Kidney epithelial cell (primary cell): ENCODE results near the gene CBX4. TPM values are rescaled to one million over a fixed set of nuclear protein-coding genes. Genes with fewer than 3 reads are reported as not detected.

ENCODE experiments used
- DNase-seq: peaks from one replicate; pipeline ENCODE4 v3.0.0-alpha.2; 2010; ENCODE audit warnings: low read depth
- H3K27me3 ChIP-seq: 2 replicates; pipeline ENCODE4 v1.6.0; 2011; ENCODE audit warnings: low read length; ENCODE audit not compliant: control insufficient read depth, insufficient read depth
- H3K36me3 ChIP-seq: 2 replicates; pipeline ENCODE4 v1.5.1; 2011; ENCODE audit warnings: low read length; ENCODE audit not compliant: control insufficient read depth, insufficient read depth
- H3K4me3 ChIP-seq: 2 replicates; pipeline ENCODE4 v1.5.1; 2011; ENCODE audit warnings: low read depth, mild to moderate bottlenecking, control low read depth, low read length
- total RNA-seq: library from RNA; depleted of rRNA; stranded (reverse); fragments of >200 nt; gene quantifications from 2 replicates; pipeline ENCODE4 v1.2.3, GENCODE V29; 2015
- TF ChIP-seq, protein P1 (sequence below): IDR thresholded peaks from 2 replicates; pipeline ENCODE4 v1.5.1; 2011; ENCODE audit warnings: mild to moderate bottlenecking, moderate library complexity, low read length, control low read depth, inconsistent platforms; ENCODE audit not compliant: insufficient read depth, poor library complexity, severe bottlenecking

Gene CBX4
- total RNA-seq, 1 donor from 2014 or later: 24.0 TPM

- no peaks in the 10 kb centered on the region for H3K27me3 ChIP-seq
- H3K4me3 ChIP-seq: no peak overlapping the region
- DNase-seq: no peak
- TF ChIP-seq, protein P1, sequence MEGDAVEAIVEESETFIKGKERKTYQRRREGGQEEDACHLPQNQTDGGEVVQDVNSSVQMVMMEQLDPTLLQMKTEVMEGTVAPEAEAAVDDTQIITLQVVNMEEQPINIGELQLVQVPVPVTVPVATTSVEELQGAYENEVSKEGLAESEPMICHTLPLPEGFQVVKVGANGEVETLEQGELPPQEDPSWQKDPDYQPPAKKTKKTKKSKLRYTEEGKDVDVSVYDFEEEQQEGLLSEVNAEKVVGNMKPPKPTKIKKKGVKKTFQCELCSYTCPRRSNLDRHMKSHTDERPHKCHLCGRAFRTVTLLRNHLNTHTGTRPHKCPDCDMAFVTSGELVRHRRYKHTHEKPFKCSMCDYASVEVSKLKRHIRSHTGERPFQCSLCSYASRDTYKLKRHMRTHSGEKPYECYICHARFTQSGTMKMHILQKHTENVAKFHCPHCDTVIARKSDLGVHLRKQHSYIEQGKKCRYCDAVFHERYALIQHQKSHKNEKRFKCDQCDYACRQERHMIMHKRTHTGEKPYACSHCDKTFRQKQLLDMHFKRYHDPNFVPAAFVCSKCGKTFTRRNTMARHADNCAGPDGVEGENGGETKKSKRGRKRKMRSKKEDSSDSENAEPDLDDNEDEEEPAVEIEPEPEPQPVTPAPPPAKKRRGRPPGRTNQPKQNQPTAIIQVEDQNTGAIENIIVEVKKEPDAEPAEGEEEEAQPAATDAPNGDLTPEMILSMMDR: no peak
- no peaks in the 10 kb centered on the region for H3K36me3 ChIP-seq
Observed at GRCh38 chr17:79877041-79877440, 37.8 kb upstream of the CBX4 start.

DNA sequence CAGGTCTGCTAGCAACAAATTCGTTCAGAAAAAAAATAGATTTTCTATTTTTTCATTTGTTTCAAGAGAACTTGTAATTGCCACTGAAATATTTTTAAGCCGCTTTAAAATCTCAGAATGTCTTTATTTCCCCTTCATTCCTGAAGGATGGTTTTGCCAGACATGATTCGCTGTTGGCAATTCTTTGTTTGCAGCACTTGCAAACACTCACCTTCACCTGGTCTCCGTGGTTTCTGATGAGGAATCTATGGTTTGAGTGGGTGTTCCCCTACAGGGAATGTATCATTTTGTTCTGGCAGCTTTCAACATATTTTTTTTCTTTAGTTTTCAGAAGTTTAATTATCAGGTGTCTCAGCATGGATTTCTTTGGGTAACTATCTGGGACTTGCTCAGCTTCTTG is 36.3 kb upstream of the CBX4 start:
- H3K4me3 ChIP-seq: no peak overlapping the region
- TF ChIP-seq, protein P1: no peak
- DNase-seq: no peak
- H3K36me3 ChIP-seq: no peaks in the 10 kb centered on the region
- no peaks in the 10 kb centered on the region for H3K27me3 ChIP-seq

DNA sequence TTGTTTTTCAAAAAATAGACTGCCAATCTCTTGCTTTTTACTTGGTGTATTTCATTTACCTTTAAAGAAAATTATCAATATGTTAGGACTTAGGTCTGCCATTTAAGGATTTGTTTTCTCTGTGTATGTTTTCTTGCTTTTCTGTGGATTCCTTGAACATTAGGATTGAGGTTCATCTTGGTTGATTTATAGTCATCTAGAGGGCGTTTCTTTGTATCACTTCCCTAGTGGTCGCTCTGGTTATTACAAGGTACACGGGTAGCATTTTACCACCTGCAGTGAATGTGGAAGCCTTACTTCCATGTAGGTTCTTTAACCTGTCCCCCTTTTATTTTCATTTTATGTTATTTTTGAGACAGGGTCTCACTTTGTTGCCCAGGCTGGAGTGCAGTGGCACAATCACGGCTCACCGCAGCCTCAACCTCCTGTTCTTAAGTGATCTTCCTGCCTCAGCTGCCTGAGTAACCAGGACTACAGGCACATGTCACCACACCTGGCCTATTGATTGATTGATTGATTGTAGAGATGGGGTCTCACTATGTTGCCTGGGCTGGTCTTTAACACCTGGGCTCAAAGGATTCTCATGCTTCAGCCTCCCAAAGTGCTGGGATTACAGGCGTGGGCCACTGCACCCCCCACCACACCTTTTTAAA is 35.2 kb upstream of the CBX4 start:
- DNase-seq: no peak
- no peaks in the 10 kb centered on the region for H3K36me3 ChIP-seq
- no peaks in the 10 kb centered on the region for H3K27me3 ChIP-seq
- H3K4me3 ChIP-seq: no peak overlapping the region
- TF ChIP-seq, protein P1: peak; percentile 38

- DNase-seq: no peak
Observed at GRCh38 chr17:79873583-79873982, 34.3 kb upstream of the CBX4 start.

DNA sequence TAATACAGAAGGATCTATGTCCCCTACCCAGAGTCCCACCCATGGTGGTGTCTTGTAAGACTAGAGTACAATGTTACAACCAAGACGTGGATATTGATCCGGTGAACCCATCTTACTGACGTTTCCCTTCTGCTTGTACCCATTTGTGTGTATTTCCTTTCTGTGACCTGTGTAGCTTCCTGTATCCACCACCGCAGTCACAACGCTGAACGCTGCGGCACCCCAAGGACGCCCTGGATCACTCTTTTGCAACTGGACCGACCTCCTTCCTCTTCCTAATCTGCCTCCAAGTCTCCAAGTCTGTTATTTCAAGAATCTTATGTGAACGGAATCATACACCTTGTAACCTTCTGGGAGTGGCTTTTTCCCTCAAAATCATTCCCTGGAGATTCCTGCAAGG is 33.5 kb upstream of the CBX4 start:
- no peak overlapping the region for H3K4me3 ChIP-seq
- no peaks in the 10 kb centered on the region for H3K27me3 ChIP-seq
- no peaks in the 10 kb centered on the region for H3K36me3 ChIP-seq
- TF ChIP-seq, protein P1: no peak
- DNase-seq: no peak

More at GRCh38 chr17:79873583-79873982, 34.3 kb upstream of the CBX4 start:
- Histone ChIP-seq H3K4me3 (no peak overlapping the region), H3K27me3 (no peaks in the 10 kb centered on the region), H3K36me3 (no peaks in the 10 kb centered on the region)
- TF ChIP-seq, protein P1: no peak

DNA sequence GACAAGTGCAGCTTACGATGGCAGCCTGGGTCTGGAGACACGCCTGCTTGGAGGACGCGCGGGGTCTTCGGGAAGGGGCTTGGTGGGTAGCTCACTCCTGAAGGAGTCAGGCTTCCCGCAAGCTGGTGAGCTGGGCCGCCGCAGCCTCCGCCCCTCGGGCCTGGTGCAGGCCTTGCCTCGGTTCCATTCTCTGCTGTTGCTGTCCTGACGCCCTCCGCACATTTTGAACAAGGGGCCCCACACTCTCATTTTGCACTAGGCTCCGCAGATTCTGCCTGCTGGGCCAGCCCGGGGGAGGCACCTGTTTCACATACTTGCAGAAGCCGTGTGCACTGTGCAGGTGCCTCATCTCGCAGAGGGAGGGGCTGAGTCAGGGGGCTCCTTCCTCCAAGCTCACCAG is 31.9 kb upstream of the CBX4 start:
- H3K4me3 ChIP-seq: no peak overlapping the region
- TF ChIP-seq, protein P1: no peak
- H3K27me3 ChIP-seq: no peaks in the 10 kb centered on the region

More for the DNA sequence above, 31.9 kb upstream of the CBX4 start:
- no peaks in the 10 kb centered on the region for H3K36me3 ChIP-seq
- no peak for DNase-seq
